CD4-positive, alpha-beta T cell (primary cell): ENCODE results near the gene ATP5F1D. TPM values are rescaled to one million over a fixed set of nuclear protein-coding genes. Genes with fewer than 3 reads are reported as not detected.
A peak's percentile ranks its signal among the peaks of the same experiment; 100 is the strongest.

ENCODE experiments used
- ATAC-seq: fragments of 200-7000 bp; cut with Tn5 transposase; one replicate; pipeline ENCODE4 v1.10.0; 2022; ENCODE audit warnings: mild to moderate bottlenecking; ENCODE audit not compliant: poor library complexity
- CTCF ChIA-PET: fragments of 350-600 bp; sonication (Branson Sonifier 250); formaldehyde crosslinking; loops from one replicate; lab custom pipeline; 2021; ENCODE audit warnings: antibody characterized with exemption, inconsistent platforms; lab: Charles Lee
- POLR2A ChIA-PET: fragments of 350-600 bp; sonication (Branson Sonifier 250); formaldehyde crosslinking; loops from one replicate; lab custom pipeline; 2021; ENCODE audit warnings: antibody characterized with exemption, inconsistent platforms; lab: Charles Lee
- DNase-seq, 14 experiments: peaks; one replicate each; pipeline ENCODE4 v3.0.0-alpha.2; 2013 to 2020; ENCODE audit warnings: mixed read lengths in 2 of 14
- H3K27ac ChIP-seq, 2 donors: one replicate each; pipeline versions ENCODE4 v1.5.1 to v1.7.0; 2013; ENCODE audit warnings: low read length in 2 of 2, low read depth in 1 of 2, mild to moderate bottlenecking in 1 of 2
- H3K27me3 ChIP-seq, 2 experiments: 1 replicate in 1 of 2; 2 replicates in 1 of 2; pipeline versions ENCODE4 v1.6.1 to v1.7.0; 2013; ENCODE audit warnings: low read length in 2 of 2, control low read depth in 1 of 2, mild to moderate bottlenecking in 1 of 2, moderate library complexity in 1 of 2; ENCODE audit not compliant: insufficient read depth in 2 of 2, control insufficient read depth in 1 of 2
- H3K36me3 ChIP-seq: one replicate; pipeline ENCODE4 v1.6.1; 2013; ENCODE audit warnings: low read length, control low read depth; ENCODE audit not compliant: insufficient read depth
- H3K4me1 ChIP-seq: one replicate; pipeline ENCODE4 v1.6.1; 2013; ENCODE audit warnings: low read length, control low read depth; ENCODE audit not compliant: insufficient read depth
- H3K4me3 ChIP-seq: one replicate; pipeline ENCODE4 v1.5.1; 2013; ENCODE audit warnings: mild to moderate bottlenecking, low read length, moderate library complexity
- H3K9me3 ChIP-seq, 2 experiments: 1 replicate in 1 of 2; 2 replicates in 1 of 2; pipeline versions ENCODE4 v1.6.1 to v1.7.0; 2013; ENCODE audit warnings: low read length in 2 of 2, mild to moderate bottlenecking in 2 of 2, control low read depth in 1 of 2, moderate library complexity in 1 of 2; ENCODE audit not compliant: control insufficient read depth in 1 of 2, insufficient read depth in 1 of 2
- H3K27ac Mint-ChIP-seq: one replicate; pipeline ENCODE4 v1.8.0; 2020; ENCODE audit warnings: mixed read lengths
- H3K27me3 Mint-ChIP-seq: one replicate; pipeline ENCODE4 v1.8.0; 2021; ENCODE audit warnings: mixed read lengths
- H3K36me3 Mint-ChIP-seq: one replicate; pipeline ENCODE4 v1.8.0; 2021; ENCODE audit warnings: low read depth, mixed read lengths
- H3K4me1 Mint-ChIP-seq: one replicate; pipeline ENCODE4 v1.8.0; 2021; ENCODE audit warnings: low read depth, mixed read lengths
- H3K4me3 Mint-ChIP-seq: one replicate; pipeline ENCODE4 v1.8.0; 2020; ENCODE audit warnings: mild to moderate bottlenecking, mixed read lengths
- H3K9me3 Mint-ChIP-seq: one replicate; pipeline ENCODE4 v1.8.0; 2020; ENCODE audit warnings: mixed read lengths
- CTCF ChIP-seq: fragments of 200-600 bp; IDR thresholded peaks from one replicate; pipeline ENCODE4 v1.8.0; 2022; ENCODE audit warnings: antibody characterized with exemption, mild to moderate bottlenecking
- intact Hi-C, 2 experiments: fragments of 100-400 bp; cut with DNase I in 1 of 2; cut with micrococcal nuclease in 1 of 2; formaldehyde crosslinking; loops; one replicate each; pipeline versions ENCODE4 v1.15.1 to v1.9.0; 2023 to 2025; cut with DNase I, micrococcal nuclease
- total RNA-seq, 174 experiments: library from RNA in 2 of 174; stranded (reverse) in 2 of 174; gene quantifications; one replicate each; pipeline ENCODE4 v1.2.3 and lab custom pipeline; 2021 to 2026

ATP5F1D gene
- total RNA-seq, 2 experiments from 2014 or later, result 77.6 to 92.6 TPM

GRCh38 chr19:1283207-1283916 lies 41.8 kb downstream of the ATP5F1D start:
- Mint-ChIP-seq H3K9me3 (no peaks in the 10 kb centered on the region), H3K36me3 (peaks cover 11% of the 10 kb centered on the region), H3K27ac (no peak overlapping the region), H3K4me3 (no peak overlapping the region), H3K27me3 (peaks cover 21% of the 10 kb centered on the region), H3K4me1 (peaks cover 16% of the 10 kb centered on the region)
- no peak overlapping the region for H3K4me3 ChIP-seq
- peaks cover 32 to 38% of the 10 kb centered on the region in 2 experiments for H3K27me3 ChIP-seq
- H3K9me3 ChIP-seq, result peaks cover 0 to 24% of the 10 kb centered on the region in 2 experiments
- ATAC-seq, result no peak
- H3K4me1 ChIP-seq, result peaks cover 24% of the 10 kb centered on the region
- H3K36me3 ChIP-seq, result peaks cover 17% of the 10 kb centered on the region
- intact Hi-C loops, result no loop called here
- TF ChIP-seq CTCF, result no peak
- no peak overlapping the region for H3K27ac ChIP-seq
- POLR2A ChIA-PET, result interaction anchor here (0.7 to 2.0 kb wide), 3 partner anchors 8 to 119 kb away, joined by 3 to 7 read pairs (median 7); partner anchors contain the start of genes CIRBP and FAM174C
- CTCF ChIA-PET, result no interaction called here
- peak in 1 of 14 experiments; percentile 4 for DNase-seq

- no peak for ATAC-seq
Measured at GRCh38 chr19:1283917-1284292, 42.4 kb downstream of the ATP5F1D start.

More at GRCh38 chr19:1283917-1284292, 42.4 kb downstream of the ATP5F1D start:
- Histone ChIP-seq H3K27me3 (peaks cover 34 to 43% of the 10 kb centered on the region in 2 experiments), H3K9me3 (peaks cover 0 to 29% of the 10 kb centered on the region in 2 experiments), H3K4me3 (no peak overlapping the region), H3K36me3 (peaks cover 13% of the 10 kb centered on the region), H3K27ac (no peak overlapping the region), H3K4me1 (peaks cover 24% of the 10 kb centered on the region)
- peaks cover 22% of the 10 kb centered on the region for H3K27me3 Mint-ChIP-seq
- H3K4me3 Mint-ChIP-seq, result no peak overlapping the region
- peaks cover 11% of the 10 kb centered on the region for H3K36me3 Mint-ChIP-seq
- no peak for TF ChIP-seq CTCF
- CTCF ChIA-PET, result no interaction called here
- H3K9me3 Mint-ChIP-seq, result no peaks in the 10 kb centered on the region
- H3K27ac Mint-ChIP-seq, result no peak overlapping the region
- intact Hi-C loops, result no loop called here
- POLR2A ChIA-PET, result interaction anchor here (1.5 to 2.0 kb wide), 2 partner anchors 9 to 15 kb away, joined by 7 read pairs; partner anchors contain the start of genes CIRBP and FAM174C
- DNase-seq, result peak in 1 of 14 experiments; percentile 4
- peaks cover 16% of the 10 kb centered on the region for H3K4me1 Mint-ChIP-seq
